HG02981 (cell line): ENCODE data around the gene RNF103.
"Not testable (repeated sequence)": the region's sequence is repeated elsewhere in the genome, so short reads cannot be mapped to it uniquely, and the experiment has no call there.

Experiments used
- ATAC-seq: cut with Tn5 transposase; IDR thresholded peaks from one replicate; pipeline ENCODE4 v1.9.1; 2021; ENCODE audit warnings: mild to moderate bottlenecking, moderate library complexity; ENCODE audit not compliant: unreplicated experiment

Gene RNF103

GRCh38 chr2:86623494-86624266, at the start of gene RNF103:
RNF103 (minus strand) TSS chr2:86623865; CDS start chr2:86622886, 979 bp downstream.
- ATAC-seq, result peak; percentile 75

GRCh38 chr2:86673011-86673410, 49.3 kb upstream of the RNF103 start:
- no peak for ATAC-seq

GRCh38 chr2:86672027-86672545, 48.4 kb upstream of the RNF103 start:
- no peak for ATAC-seq

GRCh38 chr2:86671337-86671981, 47.8 kb upstream of the RNF103 start:
- no peak for ATAC-seq

- ATAC-seq, result not testable (repeated sequence)
Observed at GRCh38 chr2:86669323-86669722, 45.7 kb upstream of the RNF103 start.

GRCh38 chr2:86661333-86661732, 37.7 kb upstream of the RNF103 start:
- ATAC-seq, result no peak

GRCh38 chr2:86650188-86650587, 26.5 kb upstream of the RNF103 start:
- no peak for ATAC-seq

- ATAC-seq, result no peak
Observed at GRCh38 chr2:86649119-86649947, 25.7 kb upstream of the RNF103 start.

GRCh38 chr2:86648681-86649080, 25.0 kb upstream of the RNF103 start:
- no peak for ATAC-seq

- ATAC-seq, result no peak
Observed at GRCh38 chr2:86646865-86647264, 23.2 kb upstream of the RNF103 start.

- ATAC-seq, result no peak
Observed at GRCh38 chr2:86646329-86646728, 22.7 kb upstream of the RNF103 start.

- ATAC-seq, result no peak
Observed at GRCh38 chr2:86645752-86646151, 22.1 kb upstream of the RNF103 start.

- no peak for ATAC-seq
Observed at GRCh38 chr2:86638712-86639111, 15.0 kb upstream of the RNF103 start.

GRCh38 chr2:86636842-86637241, 13.2 kb upstream of the RNF103 start:
- ATAC-seq, result no peak

GRCh38 chr2:86634352-86634751, 10.7 kb upstream of the RNF103 start:
- no peak for ATAC-seq

- ATAC-seq, result no peak
Observed at GRCh38 chr2:86633155-86633651, 9.5 kb upstream of the RNF103 start.

GRCh38 chr2:86632672-86633071, 9.0 kb upstream of the RNF103 start:
- ATAC-seq, result no peak

GRCh38 chr2:86631846-86632485, 8.3 kb upstream of the RNF103 start:
- ATAC-seq, result no peak

- ATAC-seq, result no peak
Observed at GRCh38 chr2:86628091-86628522, 4.4 kb upstream of the RNF103 start.

- no peak for ATAC-seq
Observed at GRCh38 chr2:86627550-86627949, 3.9 kb upstream of the RNF103 start.

- no peak for ATAC-seq
Observed at GRCh38 chr2:86625096-86625495, 1.4 kb upstream of the RNF103 start.
